Measurements from ENCODE around the gene ZNF507.

DNA sequence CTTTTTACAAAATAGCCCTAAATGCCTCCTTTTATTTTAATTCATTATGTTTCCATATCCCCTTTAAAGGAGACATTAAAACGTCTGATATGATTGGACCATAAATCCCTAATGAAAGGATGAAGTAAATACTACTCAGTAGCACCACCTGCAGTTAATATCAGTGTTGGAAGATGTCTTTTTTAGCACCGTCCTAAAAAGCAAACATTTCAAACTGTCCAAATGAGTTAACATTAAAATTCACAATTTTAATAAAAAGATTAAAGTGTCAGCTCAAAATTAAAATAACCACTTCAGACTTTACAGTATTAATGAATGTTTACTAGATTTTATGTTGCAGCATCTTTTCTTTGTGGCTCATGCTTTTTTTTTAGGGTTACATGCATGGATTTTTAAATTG, 12.3 kb downstream of the ZNF507 start:
- no peak for TF ChIP-seq EZH2 (IDR thresholded peaks at IDR 0.05)
- TF ChIP-seq, protein P1, sequence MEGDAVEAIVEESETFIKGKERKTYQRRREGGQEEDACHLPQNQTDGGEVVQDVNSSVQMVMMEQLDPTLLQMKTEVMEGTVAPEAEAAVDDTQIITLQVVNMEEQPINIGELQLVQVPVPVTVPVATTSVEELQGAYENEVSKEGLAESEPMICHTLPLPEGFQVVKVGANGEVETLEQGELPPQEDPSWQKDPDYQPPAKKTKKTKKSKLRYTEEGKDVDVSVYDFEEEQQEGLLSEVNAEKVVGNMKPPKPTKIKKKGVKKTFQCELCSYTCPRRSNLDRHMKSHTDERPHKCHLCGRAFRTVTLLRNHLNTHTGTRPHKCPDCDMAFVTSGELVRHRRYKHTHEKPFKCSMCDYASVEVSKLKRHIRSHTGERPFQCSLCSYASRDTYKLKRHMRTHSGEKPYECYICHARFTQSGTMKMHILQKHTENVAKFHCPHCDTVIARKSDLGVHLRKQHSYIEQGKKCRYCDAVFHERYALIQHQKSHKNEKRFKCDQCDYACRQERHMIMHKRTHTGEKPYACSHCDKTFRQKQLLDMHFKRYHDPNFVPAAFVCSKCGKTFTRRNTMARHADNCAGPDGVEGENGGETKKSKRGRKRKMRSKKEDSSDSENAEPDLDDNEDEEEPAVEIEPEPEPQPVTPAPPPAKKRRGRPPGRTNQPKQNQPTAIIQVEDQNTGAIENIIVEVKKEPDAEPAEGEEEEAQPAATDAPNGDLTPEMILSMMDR (IDR thresholded peaks at IDR 0.05): peak; percentile 26
